H1 (cell line): ENCODE measurements around the gene SRMS. TPM values are rescaled to one million over a fixed set of nuclear protein-coding genes. Genes with fewer than 3 reads are reported as not detected.

Experiments used
- BRCA1 ChIP-seq: IDR thresholded peaks from 2 replicates; pipeline ENCODE4 v1.6.1; 2012; ENCODE audit warnings: low read depth, low read length, improper control_type of control experiment
- E2F6 ChIP-seq: IDR thresholded peaks from 2 replicates; pipeline ENCODE4 v1.6.1; 2012; ENCODE audit warnings: inconsistent platforms
- EP300 ChIP-seq, 2 experiments: IDR thresholded peaks; 1 replicate in 1 of 2; 2 replicates in 1 of 2; pipeline ENCODE4 v1.6.1; 2011 to 2012; ENCODE audit warnings: low read depth in 2 of 2, low read length in 2 of 2, mild to moderate bottlenecking in 2 of 2, borderline replicate concordance in 1 of 2, inconsistent platforms in 1 of 2, moderate library complexity in 1 of 2
- JUND ChIP-seq: IDR thresholded peaks from 2 replicates; pipeline ENCODE4 v1.6.1; 2011; ENCODE audit warnings: mild to moderate bottlenecking, improper control_type of control experiment, low read length
- POLR2AphosphoS5 ChIP-seq: IDR thresholded peaks from 2 replicates; pipeline ENCODE4 v1.6.1; 2011; ENCODE audit warnings: low read depth, low read length
- POU5F1 ChIP-seq: IDR thresholded peaks from 2 replicates; pipeline ENCODE4 v1.6.1; 2011; ENCODE audit warnings: low read depth, mild to moderate bottlenecking, low read length, moderate library complexity
- TCF12 ChIP-seq: IDR thresholded peaks from 2 replicates; pipeline ENCODE4 v1.6.1; 2011; ENCODE audit warnings: low read depth, mild to moderate bottlenecking, low read length
- polyA plus RNA-seq, 7 experiments: library from polyadenylated mRNA; depleted of rRNA in 3 of 7; stranded (reverse) in 5 of 7; unstranded in 2 of 7; fragments of >200 nt in 5 of 7; fragments of 200-250 nt in 2 of 7; gene quantifications; 1 replicate in 5 of 7; 2 replicates in 1 of 7; 4 replicates in 1 of 7; pipeline versions ENCODE4 v1.2.1 to v1.2.3, GENCODE V29; 2011 to 2013; ENCODE audit warnings: missing spikeins in 2 of 7, mixed read lengths in 2 of 7
- total RNA-seq: library from RNA; stranded (reverse); fragmentation: NEBNext Ultra II Directional; extraction: Animal tissue kit (Norgen Biotek cat#: 25700); gene quantifications from 2 replicates; pipeline ENCODE4 v1.2.1, GENCODE V29; 2021

SRMS gene
- total and polyA plus RNA-seq, 2 of the 8 experiments (the other 6 are each of a cell fraction or from before 2014, with no cell fraction given) = 0.39 to 0.76 TPM

- TF ChIP-seq POU5F1 = no peak
- no peak for TF ChIP-seq BRCA1
- no peak for TF ChIP-seq E2F6
- TF ChIP-seq POLR2AphosphoS5 = no peak
- TF ChIP-seq EP300 (IDR thresholded peaks at IDR 0.05; ENCODE audit: borderline replicate concordance in 1 of 2, low read depth in 2 of 2, low read length in 2 of 2) = no peak
- TF ChIP-seq TCF12 = no peak
- no peak for TF ChIP-seq JUND
- TF ChIP-seq, all 59 proteins: peak for 0
These were observed 42.9 kb upstream of the SRMS start (continued) for GRCh38 chr20:63590218-63591146.
